ENCODE measurements around the gene C1R. TPM values are rescaled to one million over a fixed set of nuclear protein-coding genes. Genes with fewer than 3 reads are reported as not detected.
"Not testable (repeated sequence)": the region's sequence is repeated elsewhere in the genome, so short reads cannot be mapped to it uniquely, and the experiment has no call there.

The C1R gene
- total RNA-seq, 2 experiments from 2014 or later, result 4.0 to 5.3 TPM

DNA sequence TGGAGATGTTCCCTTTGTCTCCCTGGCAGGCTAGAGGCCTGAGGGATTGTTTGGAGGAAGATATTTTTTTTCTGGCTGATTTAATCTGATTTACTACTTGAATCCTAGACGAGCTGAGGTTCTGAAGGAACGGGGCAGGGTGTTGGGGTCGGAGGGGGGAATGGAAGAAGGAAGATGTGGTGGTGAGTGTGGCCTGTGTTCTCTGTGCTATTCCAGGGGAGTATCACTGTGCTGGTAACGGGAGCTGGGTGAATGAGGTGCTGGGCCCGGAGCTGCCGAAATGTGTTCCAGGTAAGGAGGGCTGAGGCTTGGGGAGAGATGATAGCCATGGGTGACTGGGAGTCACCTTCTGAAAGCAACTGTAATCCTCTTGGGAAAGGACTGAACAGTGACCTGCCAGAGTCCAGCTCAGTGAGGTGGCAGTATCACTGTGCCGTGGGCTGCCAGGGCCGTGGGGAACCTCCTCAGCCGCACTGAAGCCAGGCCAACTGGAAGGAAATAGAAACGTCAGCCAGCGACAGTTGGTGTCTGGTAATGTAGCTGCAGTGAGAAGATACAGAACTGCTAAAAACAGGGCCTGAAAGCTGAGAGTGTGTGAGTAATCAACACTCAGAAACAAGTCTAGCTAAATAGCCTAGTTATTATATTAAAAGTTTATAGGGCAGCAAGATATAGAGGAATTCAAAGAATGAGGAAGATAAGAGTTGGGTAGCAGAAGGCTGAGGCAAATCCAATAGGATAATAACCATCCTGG lies 23.8 kb downstream of the C1R start:
- H3K27ac Mint-ChIP-seq, result no peak overlapping the region
- CTCF ChIA-PET, result interaction anchor here (0.6 to 1.2 kb wide), 4 partner anchors 11 to 188 kb away, joined by 3 read pairs; partner anchors contain the start of gene C1RL
- H3K36me3 Mint-ChIP-seq, result no peaks in the 10 kb centered on the region
- H3K27me3 Mint-ChIP-seq, result peaks cover 16% of the 10 kb centered on the region
- ATAC-seq (no peak), DNase-seq (no peak)
- no peaks in the 10 kb centered on the region for H3K4me1 Mint-ChIP-seq
- no peaks in the 10 kb centered on the region for H3K9me3 Mint-ChIP-seq (ENCODE audit: low read depth)
- no peak overlapping the region for H3K4me3 Mint-ChIP-seq

GRCh38 chr12:7067096-7067495 lies 25.1 kb downstream of the C1R start:
- no peaks in the 10 kb centered on the region for H3K9me3 Mint-ChIP-seq (ENCODE audit: low read depth)
- H3K27me3 Mint-ChIP-seq, result peaks cover 20% of the 10 kb centered on the region
- CTCF ChIA-PET, result interaction anchor here (1.5 kb wide), 1 partner anchor 11 kb away, joined by 6 read pairs; no protein-coding TSS in a partner anchor
- no peaks in the 10 kb centered on the region for H3K36me3 Mint-ChIP-seq
- DNase-seq (no peak), ATAC-seq (no peak)
- H3K4me1 Mint-ChIP-seq, result no peaks in the 10 kb centered on the region
- no peak overlapping the region for H3K27ac Mint-ChIP-seq
- no peak overlapping the region for H3K4me3 Mint-ChIP-seq

DNA sequence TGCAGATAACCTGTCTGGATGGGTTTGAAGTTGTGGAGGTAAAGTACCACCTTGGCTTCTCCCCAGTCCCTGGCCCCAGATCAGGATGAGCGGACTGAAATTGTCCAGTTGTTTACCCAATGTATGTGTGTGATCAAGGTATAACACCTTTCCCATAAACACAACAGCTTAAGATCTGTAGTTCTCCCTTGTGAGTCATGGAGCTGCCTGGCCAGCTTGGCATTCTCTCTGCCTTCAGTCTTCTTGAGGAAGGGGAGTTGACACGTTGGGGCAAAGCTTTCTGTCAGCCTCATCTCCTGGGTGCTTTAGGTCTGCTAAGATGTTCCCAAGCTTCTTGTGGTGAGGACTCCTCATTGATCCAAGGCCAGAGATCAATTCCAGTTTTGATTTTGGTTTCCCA lies 25.6 kb downstream of the C1R start:
- ATAC-seq, result no peak
- H3K27me3 Mint-ChIP-seq, result peaks cover 15% of the 10 kb centered on the region
- CTCF ChIA-PET, result interaction anchor here (1.5 kb wide), 1 partner anchor 10 kb away, joined by 6 read pairs; no protein-coding TSS in a partner anchor

DNA sequence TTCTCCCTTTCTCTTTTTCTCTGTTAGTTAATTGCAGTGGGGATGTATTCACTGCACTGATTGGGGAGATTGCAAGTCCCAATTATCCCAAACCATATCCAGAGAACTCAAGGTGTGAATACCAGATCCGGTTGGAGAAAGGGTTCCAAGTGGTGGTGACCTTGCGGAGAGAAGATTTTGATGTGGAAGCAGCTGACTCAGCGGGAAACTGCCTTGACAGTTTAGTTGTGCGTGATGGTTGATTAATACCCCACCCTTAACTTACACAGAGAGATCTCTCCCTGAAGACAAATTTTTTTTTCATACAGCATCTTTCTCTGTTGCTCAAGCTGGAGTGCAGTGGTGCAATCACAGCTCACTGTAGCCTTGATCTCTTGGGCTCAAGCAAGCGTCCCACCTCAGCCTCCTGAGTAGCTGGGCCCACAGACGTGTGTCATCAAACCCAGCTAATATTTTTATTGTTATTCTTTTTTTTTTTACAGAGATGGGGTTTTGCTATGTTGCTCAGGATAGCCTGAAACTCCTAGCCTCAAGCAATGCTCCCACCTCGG lies 27.1 kb downstream of the C1R start:
- Mint-ChIP-seq H3K4me3 (no peak overlapping the region), H3K27me3 (peaks cover 11% of the 10 kb centered on the region), H3K36me3 (no peaks in the 10 kb centered on the region), H3K27ac (no peak overlapping the region), H3K9me3 (ENCODE audit: low read depth) (no peaks in the 10 kb centered on the region), H3K4me1 (no peaks in the 10 kb centered on the region)
- CTCF ChIA-PET, result no interaction called here
- ATAC-seq (no peak), DNase-seq (no peak)

More for the DNA sequence above, 25.6 kb downstream of the C1R start:
- Mint-ChIP-seq H3K27ac (no peak overlapping the region), H3K4me1 (no peaks in the 10 kb centered on the region), H3K9me3 (ENCODE audit: low read depth) (no peaks in the 10 kb centered on the region), H3K4me3 (no peak overlapping the region), H3K36me3 (no peaks in the 10 kb centered on the region)
- no peak for DNase-seq

GRCh38 chr12:7064516-7064915 lies 27.7 kb downstream of the C1R start:
- Mint-ChIP-seq H3K27ac (no peak overlapping the region), H3K4me3 (no peak overlapping the region), H3K36me3 (no peaks in the 10 kb centered on the region), H3K9me3 (ENCODE audit: low read depth) (no peaks in the 10 kb centered on the region), H3K4me1 (no peaks in the 10 kb centered on the region), H3K27me3 (peaks cover 17% of the 10 kb centered on the region)
- DNase-seq (no peak), ATAC-seq (no peak)
- CTCF ChIA-PET, result no interaction called here

DNA sequence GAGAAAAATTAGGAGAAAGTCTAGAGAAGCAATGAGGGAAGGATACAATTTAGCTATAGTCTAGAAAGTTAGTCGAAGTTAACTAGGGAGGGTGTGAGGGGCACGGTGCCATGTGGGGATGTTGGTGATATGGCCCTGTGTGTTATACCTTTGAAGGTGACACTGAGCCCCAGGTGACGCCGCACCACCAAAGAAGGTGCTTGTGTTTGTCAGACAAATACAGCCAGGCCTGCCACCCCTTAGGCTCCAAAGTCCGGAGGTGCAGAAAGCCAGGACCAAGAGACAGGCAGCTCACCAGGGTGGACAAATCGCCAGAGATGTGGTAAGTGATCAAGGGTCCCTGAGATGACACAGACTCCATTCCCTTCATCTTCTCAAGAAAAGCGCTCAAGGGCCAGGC lies 30.6 kb downstream of the C1R start:
- Mint-ChIP-seq H3K4me3 (no peak overlapping the region), H3K4me1 (no peaks in the 10 kb centered on the region), H3K9me3 (ENCODE audit: low read depth) (no peaks in the 10 kb centered on the region), H3K27ac (no peak overlapping the region), H3K36me3 (no peaks in the 10 kb centered on the region), H3K27me3 (peaks cover 32% of the 10 kb centered on the region)
- ATAC-seq, result no peak
- CTCF ChIA-PET, result no interaction called here
- no peak for DNase-seq

DNA sequence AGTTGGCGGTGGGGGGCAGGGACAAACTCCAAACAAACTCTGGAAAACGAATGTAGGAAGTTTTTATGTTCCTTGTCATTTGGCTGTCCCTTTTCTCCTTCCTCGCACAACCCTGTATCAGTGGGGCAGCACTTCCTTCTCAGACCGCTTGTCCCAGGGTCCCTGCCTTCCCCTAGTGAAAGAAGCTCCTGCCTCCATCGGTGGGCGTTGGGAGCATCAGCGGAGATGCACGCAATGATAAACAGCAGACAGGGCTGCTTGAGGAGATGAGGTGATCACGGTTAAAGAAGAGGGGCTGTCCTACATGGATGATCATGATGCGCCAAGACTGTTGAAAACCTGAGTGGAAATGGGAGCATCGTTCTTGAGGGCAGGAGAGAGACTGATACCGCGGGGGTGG lies 31.1 kb downstream of the C1R start:
- H3K27me3 Mint-ChIP-seq, result peaks cover 34% of the 10 kb centered on the region
- no peak overlapping the region for H3K27ac Mint-ChIP-seq
- ATAC-seq (no peak), DNase-seq (no peak)
- CTCF ChIA-PET, result no interaction called here
- H3K4me1 Mint-ChIP-seq, result no peaks in the 10 kb centered on the region
- H3K9me3 Mint-ChIP-seq (ENCODE audit: low read depth), result no peaks in the 10 kb centered on the region
- H3K4me3 Mint-ChIP-seq, result no peak overlapping the region
- H3K36me3 Mint-ChIP-seq, result no peaks in the 10 kb centered on the region

GRCh38 chr12:7060353-7060954 lies 31.8 kb downstream of the C1R start, which contains the start of gene C1S:
Gene C1S (plus strand): TSS chr12:7060718. CDS start chr12:7061913, 1,195 bp downstream.
- Mint-ChIP-seq H3K36me3 (no peaks in the 10 kb centered on the region), H3K27me3 (peaks cover 39% of the 10 kb centered on the region), H3K4me1 (no peaks in the 10 kb centered on the region), H3K9me3 (ENCODE audit: low read depth) (no peaks in the 10 kb centered on the region), H3K4me3 (no peak within 1 kb of the TSS), H3K27ac (no peak within 1 kb of the TSS)
- ATAC-seq (no peak), DNase-seq (no peak)
- CTCF ChIA-PET, result interaction anchor here (1.3 kb wide), 1 partner anchor 11 kb away, joined by 3 read pairs; no protein-coding TSS in a partner anchor

DNA sequence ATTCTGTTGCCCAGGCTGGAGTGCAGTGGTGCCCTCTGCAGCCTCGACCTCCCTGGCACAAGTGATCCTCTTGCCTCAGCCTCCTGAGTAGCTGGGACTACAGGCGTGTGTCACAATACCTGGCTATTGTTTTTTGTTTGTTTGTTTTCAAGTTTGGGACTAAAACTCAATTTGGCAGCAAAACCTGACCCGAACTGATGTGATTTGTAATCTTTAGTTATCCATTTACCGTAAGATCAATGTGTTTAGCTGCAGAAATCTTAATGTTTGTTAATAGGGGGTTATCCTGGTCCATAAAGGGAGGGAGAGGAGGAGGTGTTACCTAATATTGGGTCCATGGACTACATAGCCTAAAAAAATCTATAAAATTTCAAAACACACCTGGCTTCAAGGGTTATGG lies 32.5 kb downstream of the C1R start:
- H3K4me3 Mint-ChIP-seq, result no peak overlapping the region
- H3K27ac Mint-ChIP-seq, result no peak overlapping the region
- no peaks in the 10 kb centered on the region for H3K4me1 Mint-ChIP-seq
- H3K9me3 Mint-ChIP-seq (ENCODE audit: low read depth), result no peaks in the 10 kb centered on the region
- CTCF ChIA-PET, result interaction anchor here (1.3 kb wide), 1 partner anchor 10 kb away, joined by 3 read pairs; no protein-coding TSS in a partner anchor
- ATAC-seq (no peak), DNase-seq (no peak)
- peaks cover 46% of the 10 kb centered on the region for H3K27me3 Mint-ChIP-seq
- no peaks in the 10 kb centered on the region for H3K36me3 Mint-ChIP-seq

DNA sequence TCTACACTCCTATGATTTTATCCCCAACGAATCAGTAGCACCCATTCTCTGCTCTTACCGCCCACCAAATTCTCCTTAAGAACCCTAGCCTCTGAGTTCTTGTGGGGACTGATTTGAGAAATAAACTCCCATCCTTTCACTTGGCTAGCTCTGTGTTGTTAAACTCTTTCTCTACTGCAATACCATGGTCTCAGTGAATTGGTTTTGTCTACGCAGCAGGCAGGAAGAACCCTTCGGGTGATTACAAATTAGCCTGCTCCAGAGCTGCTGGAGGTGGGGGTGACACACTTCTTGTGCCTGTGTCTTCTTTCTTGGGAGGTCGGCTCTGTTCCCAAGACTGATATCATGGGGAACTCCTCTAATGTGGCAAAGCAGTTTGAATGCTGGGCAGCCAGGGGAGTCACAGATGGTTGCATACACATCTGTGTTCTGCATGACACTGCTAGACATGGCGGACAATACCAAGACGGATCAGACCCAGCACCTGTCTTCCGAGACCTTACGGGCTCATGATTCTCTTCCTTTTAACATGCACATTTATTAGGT lies 33.3 kb downstream of the C1R start:
- Mint-ChIP-seq H3K27me3 (peaks cover 52% of the 10 kb centered on the region), H3K4me3 (no peak overlapping the region)

DNA sequence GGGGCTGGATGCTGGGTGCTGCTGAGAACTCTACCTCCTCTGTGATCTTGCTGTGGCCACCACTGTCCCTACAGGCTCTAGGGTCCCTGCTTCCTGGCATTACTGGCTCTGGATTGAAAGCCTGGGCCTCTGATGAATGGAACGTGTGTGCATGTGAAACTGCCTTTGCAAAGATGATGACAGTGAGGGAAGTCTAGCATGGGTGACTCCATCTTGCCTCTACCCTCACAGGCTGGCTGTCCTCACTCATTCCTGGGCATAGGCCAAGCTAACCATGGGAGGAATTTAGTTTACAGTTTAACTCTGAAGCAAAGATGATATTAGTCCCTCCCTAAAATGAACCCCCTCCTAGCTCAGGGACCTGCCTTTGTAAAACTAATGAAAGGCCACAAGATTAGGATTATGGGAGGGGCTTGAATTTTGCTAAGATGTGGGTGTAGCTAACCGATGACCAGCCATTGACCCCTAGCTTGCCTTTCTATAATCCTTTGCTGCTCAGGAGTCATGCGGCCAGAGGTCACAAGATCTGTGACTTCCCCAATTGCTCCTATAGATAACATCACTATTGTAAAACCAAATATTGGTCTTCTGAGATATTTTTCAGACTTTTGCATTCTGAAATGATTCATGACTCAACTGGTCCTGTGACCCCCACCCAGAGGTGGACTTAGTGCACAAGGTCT lies 33.9 kb downstream of the C1R start:
- Mint-ChIP-seq H3K9me3 (ENCODE audit: low read depth) (no peaks in the 10 kb centered on the region), H3K36me3 (no peaks in the 10 kb centered on the region), H3K4me1 (no peaks in the 10 kb centered on the region), H3K27ac (no peak overlapping the region), H3K27me3 (peaks cover 54% of the 10 kb centered on the region), H3K4me3 (no peak overlapping the region)
- no peak for DNase-seq
- CTCF ChIA-PET, result no interaction called here
- no peak for ATAC-seq

More for the DNA sequence above, 33.3 kb downstream of the C1R start:
- ATAC-seq, result no peak
- no peaks in the 10 kb centered on the region for H3K9me3 Mint-ChIP-seq (ENCODE audit: low read depth)
- no peak for DNase-seq
- H3K27ac Mint-ChIP-seq, result no peak overlapping the region
- CTCF ChIA-PET, result interaction anchor here (1.3 kb wide), 1 partner anchor 9 kb away, joined by 3 read pairs; no protein-coding TSS in a partner anchor
- H3K4me1 Mint-ChIP-seq, result no peaks in the 10 kb centered on the region
- H3K36me3 Mint-ChIP-seq, result no peaks in the 10 kb centered on the region

DNA sequence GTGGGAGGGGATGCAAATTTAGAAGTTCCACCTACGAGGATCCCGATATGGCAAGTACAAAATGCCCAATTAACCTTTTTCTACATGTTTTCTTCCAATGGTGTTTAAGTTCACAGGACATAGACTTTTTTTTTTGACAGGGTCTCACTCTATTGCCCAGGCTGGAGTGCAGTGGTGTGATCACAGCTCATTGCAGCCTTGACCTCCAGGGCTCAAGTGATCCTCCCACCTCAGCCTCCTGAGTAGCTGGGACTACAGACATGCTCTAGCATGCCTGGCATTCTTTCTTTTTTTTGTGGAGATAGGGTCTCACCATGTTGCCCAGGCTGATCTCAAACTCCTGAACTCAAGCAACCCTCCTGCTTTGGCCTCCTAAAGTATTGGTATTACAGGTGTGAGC lies 36.5 kb downstream of the C1R start:
- not testable (repeated sequence) for H3K36me3 Mint-ChIP-seq; DNase-seq; H3K9me3 Mint-ChIP-seq (ENCODE audit: low read depth); ATAC-seq; H3K4me1 Mint-ChIP-seq; H3K4me3 Mint-ChIP-seq; H3K27ac Mint-ChIP-seq
- CTCF ChIA-PET, result interaction anchor here (1.4 to 2.2 kb wide), 2 partner anchors 11 kb away, joined by 5 to 6 read pairs; no protein-coding TSS in a partner anchor
- H3K27me3 Mint-ChIP-seq, result peaks cover 70% of the 10 kb centered on the region

DNA sequence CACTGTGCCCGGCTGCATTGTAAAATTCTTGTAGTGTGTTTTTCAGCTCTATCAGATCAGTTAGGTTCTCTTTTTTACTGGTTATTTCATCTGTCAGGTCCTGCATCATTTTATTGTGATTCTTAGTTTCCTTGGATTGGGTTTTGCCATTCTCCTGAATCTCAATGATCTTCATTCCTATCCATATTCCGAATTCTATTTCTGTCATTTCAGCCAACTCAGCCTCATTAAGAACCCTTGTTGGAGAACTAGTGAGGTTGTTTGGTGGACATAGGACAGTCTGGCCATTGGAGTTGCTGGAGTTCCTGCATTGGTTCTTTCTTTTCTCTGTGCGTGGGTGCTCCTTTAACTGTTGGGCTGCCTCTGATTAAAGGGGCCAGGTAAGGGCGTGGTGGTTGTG lies 37.3 kb downstream of the C1R start:
- peaks cover 2% of the 10 kb centered on the region for H3K36me3 Mint-ChIP-seq

More for the DNA sequence above, 37.3 kb downstream of the C1R start:
- no peak overlapping the region for H3K27ac Mint-ChIP-seq
- no peak for DNase-seq
- ATAC-seq, result no peak
- H3K9me3 Mint-ChIP-seq (ENCODE audit: low read depth), result no peaks in the 10 kb centered on the region
- no peaks in the 10 kb centered on the region for H3K4me1 Mint-ChIP-seq
- no peak overlapping the region for H3K4me3 Mint-ChIP-seq
- peaks cover 71% of the 10 kb centered on the region for H3K27me3 Mint-ChIP-seq
- CTCF ChIA-PET, result interaction anchor here (1.2 to 2.2 kb wide), 2 partner anchors 10 to 37 kb away, joined by 3 to 5 read pairs; partner anchors contain the start of gene C1R
